HG02571 (cell line): ENCODE data around the gene GNA12.
"Not testable (repeated sequence)": the region's sequence is repeated elsewhere in the genome, so short reads cannot be mapped to it uniquely, and the experiment has no call there.

Experiments
- ATAC-seq: cut with Tn5 transposase; IDR thresholded peaks from one replicate; pipeline ENCODE4 v1.9.1; 2021; ENCODE audit warnings: mild to moderate bottlenecking, moderate library complexity; ENCODE audit not compliant: unreplicated experiment

The GNA12 gene

GRCh38 chr7:2680792-2681490, 163.2 kb downstream of the GNA12 start:
- no peak for ATAC-seq

DNA sequence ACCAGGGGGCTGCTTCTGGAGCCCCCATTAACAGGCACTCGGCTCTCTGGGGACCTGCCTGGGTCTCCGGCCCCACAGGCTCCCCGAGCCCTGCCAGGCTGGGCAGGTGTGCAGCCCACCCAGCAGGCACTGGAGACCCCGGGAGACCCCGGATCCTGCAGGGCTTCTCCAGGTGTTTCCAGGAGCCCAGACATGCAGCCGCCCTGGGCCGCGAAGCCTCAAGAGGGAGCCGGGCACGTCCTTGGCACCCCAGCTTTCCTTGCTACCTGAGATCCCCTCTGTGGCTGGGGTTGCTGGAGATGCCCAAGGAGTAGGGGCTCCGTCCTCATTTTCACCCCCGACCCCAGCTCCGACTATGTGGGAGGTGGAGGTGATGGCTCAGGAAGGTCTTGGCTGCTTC, 163.9 kb downstream of the GNA12 start:
- no peak for ATAC-seq

GRCh38 chr7:2679135-2680127, 164.7 kb downstream of the GNA12 start:
- ATAC-seq: not testable (repeated sequence)

DNA sequence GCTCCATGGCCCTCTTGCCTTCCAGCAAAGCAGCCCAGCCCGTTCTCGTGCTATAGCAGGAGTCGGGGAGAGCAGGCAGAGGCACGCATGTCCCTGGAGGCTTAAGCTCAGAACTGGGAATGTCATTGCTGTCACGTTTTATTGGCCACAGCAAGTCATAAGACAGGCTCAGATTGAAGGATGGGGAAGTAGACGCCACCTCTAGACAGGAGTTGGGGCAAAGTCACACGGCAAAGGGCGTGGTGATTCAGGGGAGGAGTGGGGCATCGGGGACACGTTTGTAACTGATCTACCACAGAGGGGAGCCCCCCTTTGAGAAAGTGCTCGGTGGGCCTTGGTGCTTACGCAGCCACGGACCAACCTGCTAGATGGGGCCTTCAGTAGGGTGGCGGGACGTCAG, 165.7 kb downstream of the GNA12 start:
- ATAC-seq: not testable (repeated sequence)
